ENCODE results near the gene SMURF2.

DNA sequence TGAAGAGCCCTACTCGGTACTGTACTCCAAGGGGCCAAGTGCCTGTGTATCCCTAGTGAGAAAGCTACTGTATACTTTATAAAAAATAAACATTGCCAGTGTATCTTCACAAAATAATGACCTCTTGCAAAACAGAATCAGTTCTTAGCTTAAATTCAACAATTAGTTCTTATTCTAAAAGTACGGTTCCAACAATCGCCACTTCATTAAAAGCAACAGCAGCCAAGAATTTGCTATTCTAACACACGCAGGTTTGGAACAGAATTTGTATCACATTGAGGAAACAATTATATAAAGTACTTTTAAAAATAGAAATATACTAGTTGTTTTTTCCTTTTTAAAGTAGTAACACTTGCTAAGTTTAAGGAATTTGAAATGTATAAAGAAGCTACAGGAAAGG, 106.8 kb downstream of the SMURF2 start:
- TF ChIP-seq POLR2A (conservative IDR thresholded peaks at IDR 0.05) = no peak
- TF ChIP-seq POLR2AphosphoS5 (IDR thresholded peaks at IDR 0.05; ENCODE audit: control insufficient read depth, insufficient read depth, low read depth, low read length) = no peak
- TF ChIP-seq FOXK2 (conservative IDR thresholded peaks at IDR 0.05 in 1 of 2, IDR thresholded peaks at IDR 0.05 in 1 of 2; ENCODE audit: low read depth in 2 of 2) = no peak
- no peak for TF ChIP-seq ZNF785 (CRISPR knock-in tag; IDR thresholded peaks at IDR 0.05)
- TF ChIP-seq HDAC6 (IDR thresholded peaks at IDR 0.05; ENCODE audit: low read depth, low read length) = no peak
- TF ChIP-seq BRF2 (IDR thresholded peaks at IDR 0.05; ENCODE audit: borderline replicate concordance, insufficient read depth, insufficient read length) = no peak
- TF ChIP-seq YY1 (IDR thresholded peaks at IDR 0.05; ENCODE audit: borderline replicate concordance in 1 of 3, control insufficient read depth in 1 of 3, extremely low read depth in 1 of 3, insufficient read depth in 3 of 3, insufficient read length in 1 of 3, insufficient replicate concordance in 2 of 3, low read depth in 1 of 3, low read length in 2 of 3) = no peak
- TF ChIP-seq FOXO4 (CRISPR knock-in tag; IDR thresholded peaks at IDR 0.05) = no peak

Measured in K562 (cell line).